Hepatic stellate cell (primary cell): ENCODE data around the gene RSPRY1.

ENCODE experiments used
- DNase-seq: peaks from one replicate; pipeline ENCODE4 v3.0.0; 2011; ENCODE audit warnings: low spot score

Gene RSPRY1

DNA sequence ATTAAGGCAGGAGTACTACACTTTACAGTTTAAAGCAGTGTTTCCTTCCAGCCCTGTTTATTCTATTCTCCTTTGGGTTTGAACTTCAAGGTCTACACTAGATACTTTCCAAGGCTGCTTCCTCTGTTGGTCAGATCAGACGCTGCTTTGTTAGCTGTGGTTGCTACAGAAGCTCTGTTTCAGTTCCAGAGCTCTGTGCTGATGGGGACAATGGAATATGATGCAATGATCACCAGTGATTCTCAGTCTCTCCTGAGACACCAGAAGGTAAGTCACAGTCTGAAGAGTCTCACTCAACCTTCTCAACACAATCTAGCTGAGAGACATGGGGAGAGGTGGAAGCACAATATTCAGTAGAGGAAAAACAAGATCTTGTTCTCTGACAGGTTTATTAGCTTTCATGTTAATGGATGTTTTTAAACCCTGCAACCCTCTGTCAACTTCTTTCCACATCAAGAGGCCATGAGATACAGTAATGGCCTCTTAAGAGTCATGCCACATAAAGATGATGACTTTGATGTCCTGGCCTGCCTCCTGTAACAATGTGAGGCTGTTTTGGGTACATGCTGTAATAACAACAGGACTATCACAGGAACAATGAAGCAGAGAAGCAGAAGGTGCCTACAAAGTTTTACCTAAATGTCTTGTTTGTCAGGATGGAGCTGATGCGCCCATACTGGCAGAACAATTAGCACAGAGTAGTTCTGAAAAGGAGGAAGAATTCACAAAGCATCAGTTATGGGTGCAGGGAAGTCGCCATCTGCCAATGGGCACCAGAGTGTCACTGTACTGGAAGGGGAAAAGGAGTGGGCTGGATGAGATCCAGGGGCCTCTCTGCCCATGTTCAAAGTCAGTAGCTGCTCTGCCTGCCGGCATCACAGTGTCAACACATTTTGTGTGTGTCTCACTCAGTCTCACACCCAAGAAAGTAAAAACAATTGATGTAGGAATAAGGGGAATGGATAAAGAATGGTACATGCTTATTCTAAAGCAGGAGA is 33.7 kb upstream of the RSPRY1 start:
- DNase-seq = no peak

DNA sequence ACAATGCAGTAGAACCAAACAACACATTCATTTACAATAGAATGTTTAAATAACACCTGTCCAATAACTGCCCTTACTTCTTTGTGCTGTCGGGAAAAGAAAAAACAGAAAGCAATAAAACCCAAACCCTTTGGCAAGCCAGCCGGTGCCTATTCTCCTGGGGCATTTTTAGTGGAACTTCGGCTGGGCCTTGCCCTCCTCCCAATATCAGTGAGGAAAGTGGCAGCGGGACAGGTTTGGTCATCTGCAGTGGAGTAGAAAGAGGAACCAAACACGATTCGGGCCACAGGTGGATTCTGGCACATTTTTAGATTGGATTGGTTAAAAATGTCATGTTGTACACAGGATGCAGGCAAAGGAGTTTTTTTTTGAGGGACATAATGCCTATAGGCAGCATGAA is 32.3 kb upstream of the RSPRY1 start:
- DNase-seq = no peak

DNA sequence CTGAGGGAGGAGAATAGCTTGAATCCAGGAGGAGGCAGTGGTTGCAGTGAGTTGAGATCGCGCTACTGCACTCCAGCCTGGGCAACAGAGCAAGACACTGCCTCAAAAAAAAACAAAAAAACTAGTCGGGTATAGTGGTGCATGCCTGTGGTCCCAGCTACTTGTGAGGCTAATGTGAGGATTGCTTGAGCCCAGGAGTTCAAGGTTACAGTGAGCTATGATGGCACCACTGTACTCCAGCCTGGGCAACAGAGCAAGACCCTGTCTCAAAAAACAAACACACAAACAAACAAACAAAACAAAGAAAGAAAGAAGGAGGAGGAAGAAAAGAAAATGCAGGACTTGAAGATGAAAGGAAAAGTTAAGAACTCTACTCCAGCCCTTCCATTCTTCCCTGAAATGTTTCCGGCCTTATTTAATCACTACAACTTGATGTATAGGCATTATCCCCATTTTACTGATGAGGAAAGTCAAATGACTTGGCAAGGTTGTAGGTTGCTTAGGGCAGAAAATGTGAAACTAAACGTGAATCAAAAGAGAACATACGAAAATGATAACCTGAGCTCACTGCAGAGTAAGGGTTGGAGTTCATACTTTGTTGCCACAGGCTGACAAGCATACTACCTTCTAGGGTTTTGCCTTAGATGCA is 30.3 kb upstream of the RSPRY1 start:
- DNase-seq = no peak

DNA sequence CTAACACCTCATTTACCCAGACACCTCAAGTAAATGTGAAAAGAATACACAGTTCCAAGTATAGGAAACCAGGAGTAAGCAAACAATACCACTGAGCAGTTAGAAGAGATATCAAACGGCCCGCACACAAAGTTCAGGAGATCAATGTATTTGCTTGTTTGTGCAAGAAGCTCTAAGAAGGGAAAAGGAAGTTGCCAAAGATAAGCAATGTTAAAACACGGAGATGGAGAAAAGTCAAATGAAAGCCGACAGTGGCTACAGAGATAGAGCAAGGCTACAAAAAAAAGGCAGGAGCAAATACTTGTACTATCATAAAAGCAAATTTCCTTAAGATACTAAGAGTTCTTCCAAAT is 29.8 kb upstream of the RSPRY1 start:
- no peak for DNase-seq

DNA sequence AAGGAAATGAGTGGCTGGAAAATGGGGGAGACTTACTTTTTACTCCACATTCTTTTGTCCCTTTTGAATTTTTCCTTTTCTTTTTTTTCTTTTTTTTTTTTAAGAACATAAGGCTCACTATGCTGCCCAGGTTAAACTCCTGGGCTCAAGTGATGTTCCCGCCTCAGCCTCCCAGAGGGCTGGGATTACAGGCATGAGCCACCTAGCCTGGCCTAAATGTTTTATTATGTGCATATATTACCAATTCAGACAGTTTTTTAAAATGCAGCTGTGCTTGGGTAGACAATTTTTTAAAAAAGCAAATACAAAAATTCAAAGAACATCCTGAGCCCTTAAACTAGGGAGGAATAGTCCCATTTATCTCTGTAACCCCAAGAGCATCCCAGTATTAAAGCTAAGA is 28.6 kb upstream of the RSPRY1 start:
- DNase-seq = no peak

DNA sequence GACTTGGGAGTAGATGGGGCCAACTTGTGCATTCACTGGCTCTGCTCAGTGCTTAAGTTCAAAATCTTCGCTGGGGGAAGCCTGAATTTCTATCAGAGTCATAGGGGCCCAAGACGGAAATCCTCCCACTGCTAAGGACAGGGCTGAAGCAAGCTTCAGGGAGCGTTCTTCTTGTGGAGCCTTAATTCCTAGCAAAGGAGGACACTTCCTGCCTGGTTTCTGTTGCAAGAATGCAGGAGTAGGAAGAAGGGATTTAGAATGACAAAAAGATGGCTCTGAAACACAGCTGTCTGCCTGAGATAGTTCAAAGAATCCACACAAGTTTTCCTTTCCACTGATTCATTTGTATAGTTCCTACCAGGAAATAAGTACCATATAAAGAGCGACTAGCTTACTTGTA is 26.7 kb upstream of the RSPRY1 start:
- no peak for DNase-seq

DNA sequence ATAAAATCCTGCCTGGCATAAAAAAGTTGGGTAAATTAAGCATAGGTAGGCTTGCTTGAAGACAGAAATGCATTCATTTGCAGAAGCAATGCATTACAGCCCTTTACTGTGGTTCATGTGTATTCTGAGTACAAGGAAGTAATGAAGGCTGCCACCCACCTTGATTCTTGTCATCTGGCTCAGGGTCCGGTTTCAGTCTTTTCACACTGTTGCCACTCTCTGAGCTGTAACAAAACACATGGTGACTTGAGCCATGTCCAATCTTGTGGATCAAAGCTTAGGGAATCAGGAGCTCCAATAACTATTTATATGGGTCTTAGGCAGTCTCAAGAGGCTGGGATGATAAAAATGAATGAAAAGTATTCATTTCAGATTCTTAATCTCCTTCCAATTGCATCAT is 22.3 kb upstream of the RSPRY1 start:
- no peak for DNase-seq

DNA sequence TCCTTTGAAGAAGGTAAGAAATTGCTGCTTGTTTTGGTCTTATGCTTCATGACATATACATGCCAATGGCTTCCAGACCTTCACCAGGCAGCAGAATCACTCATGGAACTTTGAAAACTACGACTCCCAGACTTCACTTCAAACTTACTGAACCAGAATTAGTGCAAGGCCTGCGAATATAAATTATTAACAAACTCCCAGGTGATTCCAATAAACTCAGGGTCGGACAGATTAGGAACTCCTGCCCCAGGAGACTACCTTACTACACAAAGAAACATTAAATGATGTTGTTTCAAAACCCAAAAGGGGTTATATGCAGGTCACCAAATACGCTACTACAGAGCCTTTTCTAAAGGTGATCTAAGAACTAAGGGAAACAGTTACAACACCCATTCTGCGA is 20.6 kb upstream of the RSPRY1 start:
- no peak for DNase-seq

DNA sequence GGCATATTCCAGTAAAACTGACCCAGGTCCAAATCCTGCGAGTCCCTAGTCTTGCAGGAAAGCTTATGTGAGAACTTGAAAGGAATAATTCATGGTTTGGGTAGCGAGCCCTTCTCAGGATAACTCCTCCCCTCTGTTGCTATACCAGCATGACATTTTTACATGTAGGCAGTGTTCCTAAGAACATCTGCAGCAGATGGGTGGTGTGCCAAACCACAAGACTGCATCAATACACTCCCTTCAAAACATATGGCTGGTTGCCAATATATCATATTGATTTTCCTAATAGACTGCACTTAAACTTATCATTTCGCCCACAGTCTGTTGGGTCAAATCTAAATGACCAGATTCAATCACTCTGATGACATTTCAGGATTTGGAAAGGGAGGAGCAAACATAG is 20.2 kb upstream of the RSPRY1 start:
- DNase-seq = no peak

DNA sequence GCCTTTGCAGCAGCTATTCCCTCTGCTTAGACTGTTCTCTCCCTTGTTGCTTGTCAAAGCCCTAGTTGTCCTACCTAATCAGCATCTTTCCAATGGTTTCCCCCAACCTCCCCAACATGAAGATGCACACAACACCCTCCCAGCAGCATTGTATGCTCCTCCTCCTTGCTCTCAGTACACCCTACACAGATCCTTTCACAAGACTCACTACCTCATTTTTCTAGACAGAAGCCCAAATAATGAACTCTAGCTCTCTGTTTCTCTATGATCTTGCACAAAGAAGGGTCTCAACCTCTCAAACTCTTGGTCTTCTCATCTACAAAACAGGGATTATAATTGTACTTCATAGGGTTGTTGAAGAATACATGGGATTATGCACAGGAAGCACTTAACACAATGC is 19.7 kb upstream of the RSPRY1 start:
- DNase-seq = no peak

DNA sequence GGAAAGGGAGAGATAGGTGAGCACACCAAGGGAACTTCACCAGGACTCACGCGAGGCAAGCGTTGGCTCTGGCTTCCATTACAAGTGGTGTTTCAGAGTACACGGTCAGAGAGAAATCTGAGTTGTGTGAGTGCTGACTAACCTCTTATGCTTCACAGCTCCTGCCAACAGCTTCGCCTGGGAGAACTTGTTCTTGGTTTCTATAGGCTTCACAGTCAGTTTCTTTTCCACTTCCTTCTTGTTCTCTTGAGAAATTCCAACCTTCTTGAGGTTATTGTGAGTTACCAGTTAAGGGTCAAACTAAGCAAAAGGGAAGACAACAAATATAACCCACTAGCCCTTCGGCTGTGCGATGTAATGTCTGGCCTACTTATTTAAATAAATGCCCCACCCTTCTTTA is 19.2 kb upstream of the RSPRY1 start:
- no peak for DNase-seq

DNA sequence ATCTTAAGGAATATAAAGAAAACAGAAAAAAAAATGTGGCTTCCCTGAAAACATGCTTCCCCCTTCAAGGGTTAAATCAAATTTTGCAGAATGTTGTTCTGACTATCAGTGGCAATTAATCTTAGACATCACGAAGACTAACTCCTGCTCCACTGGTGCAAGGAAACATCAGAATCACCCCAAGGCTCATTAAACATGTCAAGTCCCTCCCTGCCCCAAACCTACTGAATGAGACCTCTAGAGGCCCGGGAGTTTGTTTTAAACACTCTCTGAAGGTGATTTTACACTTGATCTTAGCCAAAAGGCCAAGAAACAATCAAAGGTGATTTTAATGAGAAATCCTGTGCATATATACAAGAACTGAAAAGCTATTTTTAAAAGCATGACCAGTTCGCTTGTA is 18.6 kb upstream of the RSPRY1 start:
- no peak for DNase-seq

DNA sequence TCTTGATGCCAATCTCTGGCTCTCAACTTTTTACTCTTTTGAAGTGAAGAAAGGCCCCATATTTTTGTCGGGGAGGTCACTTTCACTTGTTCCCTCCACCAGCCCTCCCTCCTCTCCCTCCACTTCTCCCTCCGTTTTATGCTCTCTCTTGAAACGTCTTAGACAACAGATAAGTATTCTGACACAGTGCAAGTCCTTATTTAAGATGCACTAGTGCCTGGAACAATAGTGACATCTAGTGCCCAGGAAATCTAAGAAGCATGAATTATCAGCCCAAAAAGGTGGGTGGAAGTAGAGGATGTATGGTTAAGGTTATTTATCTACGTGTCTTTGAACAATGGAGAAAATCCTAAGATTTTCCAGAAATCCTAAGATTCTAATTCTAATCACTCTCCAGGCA is 18.2 kb upstream of the RSPRY1 start:
- peak; percentile 62 for DNase-seq

DNA sequence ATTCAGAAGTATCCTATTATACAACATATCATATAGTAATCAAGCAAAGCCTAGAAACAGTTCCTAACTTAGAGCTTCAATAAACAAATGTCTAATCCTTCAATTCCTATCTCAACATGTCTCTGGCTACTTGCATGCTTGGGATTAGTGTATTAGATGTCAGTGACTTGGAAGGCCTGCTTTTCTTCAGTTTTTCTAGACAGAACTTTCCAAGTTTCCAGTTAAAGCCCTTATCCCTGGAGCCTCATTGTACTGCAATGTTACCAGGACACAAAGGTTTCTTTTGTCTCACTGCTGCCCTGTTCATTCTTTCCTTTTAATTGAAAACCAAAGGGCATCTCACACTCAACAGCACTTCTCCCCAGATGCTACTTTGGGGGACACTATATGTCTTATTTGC is 16.8 kb upstream of the RSPRY1 start:
- no peak for DNase-seq

DNA sequence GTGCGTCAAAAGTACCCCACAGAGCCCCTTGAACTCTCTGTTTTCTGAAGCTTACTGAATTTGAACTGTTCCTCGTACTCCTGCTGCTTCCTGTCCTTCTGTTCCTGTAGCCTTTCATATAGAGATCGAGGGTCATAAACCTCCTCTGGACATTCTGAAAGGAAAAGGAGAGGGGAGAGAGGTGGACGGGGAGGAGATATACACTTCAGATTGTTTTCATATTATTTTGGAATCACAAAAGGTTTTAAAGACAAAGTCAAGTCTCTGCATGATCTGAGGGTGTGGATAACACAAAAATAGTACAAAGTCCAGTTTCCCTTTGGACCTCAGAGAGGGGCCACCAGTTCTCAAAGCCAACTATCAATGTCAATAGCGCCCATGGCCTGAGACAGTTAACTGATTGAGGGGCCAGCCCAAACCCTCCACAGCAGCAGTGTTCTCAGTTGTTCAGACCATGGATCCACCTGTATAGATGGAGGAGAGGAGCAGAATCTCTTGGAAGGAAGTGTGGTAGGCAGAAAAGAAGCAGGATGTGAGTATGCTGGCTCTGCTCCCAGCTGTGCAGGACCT is 13.3 kb upstream of the RSPRY1 start:
- no peak for DNase-seq

DNA sequence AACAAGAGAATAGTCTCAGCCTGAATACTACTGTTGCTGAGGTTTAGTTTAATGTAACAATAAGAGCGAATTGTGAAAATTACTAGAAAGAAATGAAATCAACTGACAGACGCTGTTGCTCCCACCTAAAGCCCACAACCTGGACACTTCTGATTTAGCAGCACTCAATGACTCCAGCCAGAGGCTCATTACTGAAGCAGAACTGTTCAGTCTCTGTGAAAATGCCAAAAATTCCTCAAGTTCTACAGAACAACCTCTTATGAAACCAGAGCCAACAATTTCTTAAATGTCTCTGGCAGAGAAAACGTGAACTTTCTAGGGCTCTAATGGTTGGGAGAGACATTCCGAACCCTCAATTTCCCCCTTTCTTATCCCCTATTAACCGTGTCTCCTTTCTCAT is 10.2 kb upstream of the RSPRY1 start:
- no peak for DNase-seq

DNA sequence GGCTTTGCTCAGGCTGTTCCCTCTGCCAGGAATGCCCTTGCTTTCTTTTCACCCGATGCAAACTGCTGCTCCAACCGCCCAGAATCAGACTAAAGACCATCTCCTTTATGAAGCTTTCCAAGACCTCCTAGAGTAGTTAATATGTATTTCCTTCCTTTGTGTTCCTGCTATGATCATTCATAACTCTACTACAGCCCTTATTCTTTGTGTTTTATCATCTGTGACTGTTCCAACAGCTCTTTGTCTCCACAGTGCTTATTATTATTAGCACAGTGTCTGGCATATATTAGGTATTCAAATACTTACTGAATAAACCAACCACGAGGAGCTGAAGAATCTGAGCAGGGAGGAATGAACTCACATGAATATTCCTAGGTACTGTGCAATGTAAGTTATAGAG is 7.9 kb upstream of the RSPRY1 start:
- DNase-seq = no peak

DNA sequence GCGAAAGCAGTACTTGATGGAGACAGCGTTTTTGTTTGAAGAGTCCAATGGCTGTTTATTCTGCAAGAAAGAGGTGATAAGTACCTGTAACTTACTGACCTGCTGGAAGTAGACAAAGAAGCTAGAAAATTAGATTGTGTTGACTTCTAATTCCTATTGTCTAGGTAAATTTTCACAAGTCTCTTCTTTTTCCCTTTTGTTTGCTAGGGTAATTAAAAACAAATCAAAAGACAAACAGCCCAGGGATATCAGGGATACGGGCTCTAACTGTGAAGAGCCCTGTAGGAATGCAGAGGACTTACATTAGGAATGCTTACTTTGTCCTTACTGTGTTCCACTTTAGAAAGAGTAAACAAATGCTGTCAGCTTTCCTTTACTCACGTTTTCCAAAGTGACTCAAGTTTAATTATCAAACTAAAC is 7.3 kb upstream of the RSPRY1 start:
- DNase-seq = no peak

DNA sequence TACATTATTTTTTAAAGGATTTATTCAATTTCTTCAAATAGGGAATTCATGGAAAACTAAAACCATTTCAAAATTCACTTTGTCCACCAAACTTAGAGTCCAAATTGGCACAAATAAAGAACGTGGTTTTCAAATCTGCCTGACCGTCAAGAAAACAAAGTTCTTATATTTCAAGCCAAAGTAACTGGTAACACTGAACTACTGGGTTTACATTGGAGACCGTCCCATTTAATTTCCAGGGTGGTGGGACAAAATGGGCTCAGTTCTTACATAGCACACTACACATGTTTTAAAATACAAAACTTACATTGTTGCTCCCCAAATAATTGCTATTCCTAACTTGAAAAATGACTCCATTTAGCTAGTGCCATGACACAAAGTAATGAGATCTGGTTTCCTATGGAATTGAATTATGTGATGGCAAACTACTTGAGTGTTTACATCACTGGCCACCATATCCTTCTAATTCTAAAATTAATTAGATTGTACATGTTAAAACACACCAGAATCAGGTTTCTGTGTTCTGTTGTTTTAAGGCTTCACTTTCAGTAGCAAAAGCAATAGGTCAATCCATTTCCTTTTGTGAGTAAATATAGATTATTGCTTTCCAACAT is 6.8 kb upstream of the RSPRY1 start:
- no peak for DNase-seq

DNA sequence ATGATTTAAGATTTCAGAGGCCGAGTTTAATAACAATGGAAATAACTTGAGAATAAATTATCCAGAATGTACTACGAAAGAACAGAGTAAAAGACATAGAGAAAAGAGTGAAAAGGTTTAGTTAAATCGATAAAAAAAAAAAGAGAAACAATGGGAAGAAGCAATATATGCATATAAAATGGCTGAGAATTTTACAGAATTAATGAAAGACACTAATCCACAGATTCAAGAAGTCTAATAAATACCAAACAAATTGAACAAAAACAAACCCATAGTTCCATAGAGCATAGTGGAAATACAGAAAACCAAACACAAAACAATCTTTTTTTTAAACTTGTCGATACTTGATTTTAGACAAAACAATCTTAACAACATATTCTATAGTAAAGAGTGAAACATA is 2.0 kb upstream of the RSPRY1 start:
- DNase-seq = no peak

DNA sequence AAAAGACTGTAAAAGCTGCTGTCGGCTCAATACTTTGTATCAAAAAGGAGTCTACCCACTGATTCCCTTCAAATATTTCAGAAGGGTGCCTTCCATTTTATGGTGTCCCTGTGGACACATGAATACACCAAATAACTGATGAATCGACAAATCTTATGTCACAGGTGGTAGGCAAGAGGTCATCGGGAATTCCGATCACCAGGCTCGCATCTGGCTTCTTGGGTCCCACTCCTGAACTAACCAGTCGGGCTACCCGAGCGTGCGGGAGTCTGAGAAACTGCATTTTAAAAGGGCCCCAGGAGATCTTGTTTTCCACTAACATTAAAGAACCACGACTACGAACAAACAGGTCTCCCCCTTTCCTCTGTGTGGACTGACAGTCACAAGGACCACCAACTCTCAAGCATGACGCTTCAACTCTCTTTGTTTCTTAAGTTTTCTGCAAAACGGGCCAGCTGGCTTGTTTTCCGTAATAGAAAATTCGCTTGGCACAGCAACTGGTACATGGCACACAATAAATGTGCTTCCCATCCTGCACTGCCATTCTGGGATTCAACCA is 1.2 kb upstream of the RSPRY1 start:
- no peak for DNase-seq

DNA sequence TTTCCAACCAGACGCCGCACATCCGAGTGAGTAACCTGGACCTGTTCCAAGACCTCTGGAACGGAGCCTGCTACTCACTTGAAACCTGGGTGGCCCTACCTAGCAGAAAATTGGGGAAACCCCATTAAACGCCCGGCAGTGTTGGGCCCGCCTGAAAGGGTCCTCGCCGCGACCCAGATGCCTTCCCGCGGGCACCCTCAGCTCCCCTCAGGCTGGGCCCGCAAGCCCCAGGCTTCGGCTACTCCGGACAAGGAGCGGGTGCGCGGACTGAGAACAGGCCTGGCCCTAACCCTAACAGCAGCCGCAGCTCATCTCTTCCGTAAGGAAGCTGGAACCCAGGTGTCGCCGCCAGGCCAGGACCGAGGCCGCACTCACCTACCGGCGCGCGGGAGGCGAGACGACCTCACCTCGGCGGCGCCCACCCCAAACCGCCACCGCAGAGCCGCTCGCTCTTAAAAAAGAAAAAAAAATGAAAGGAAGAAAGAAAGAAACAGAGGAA is 634 bp upstream of the RSPRY1 start:
- DNase-seq = peak; percentile 54
